Glutamatergic neuron (in vitro differentiated cells): ENCODE data around the gene TFPT. TPM values are rescaled to one million over a fixed set of nuclear protein-coding genes. Genes with fewer than 3 reads are reported as not detected.

ENCODE experiments used
- total RNA-seq: library from RNA; stranded (reverse); fragmentation: NEBNext Ultra II Directional; extraction: Animal tissue kit (Norgen Biotek cat#: 25700); gene quantifications from one replicate; pipeline ENCODE4 v1.2.1, GENCODE V29; 2021; ENCODE audit not compliant: unreplicated experiment

TFPT gene
- total RNA-seq, 1 donor from 2014 or later: 21.9 TPM

Other genes starting within 250 kb of the TFPT start
- gene MYADM, start 247.8 kb downstream of the TFPT start, total RNA-seq: 61.5 TPM
- 33.1 TPM for gene PRKCG, start 233.5 kb downstream of the TFPT start, total RNA-seq
- gene CACNG7, start 206.4 kb downstream of the TFPT start, total RNA-seq: 60.4 TPM
- gene CACNG8, start 152.7 kb downstream of the TFPT start, total RNA-seq: 4.3 TPM
- gene CACNG6, start 124.0 kb downstream of the TFPT start, total RNA-seq: 0.74 TPM
- not detected for gene VSTM1, start 51.8 kb downstream of the TFPT start, total RNA-seq
- not detected for gene TARM1, start 34.3 kb downstream of the TFPT start, total RNA-seq
- gene OSCAR, start 14.9 kb downstream of the TFPT start, total RNA-seq: not detected
- 143 TPM for gene NDUFA3, start 12.8 kb downstream of the TFPT start, total RNA-seq
- 55.5 TPM for gene PRPF31, start 97 bp upstream of the TFPT start, total RNA-seq
- gene CNOT3, start 22.1 kb upstream of the TFPT start, total RNA-seq: 56.9 TPM
- gene LENG1, start 44.1 kb upstream of the TFPT start, total RNA-seq: 3.7 TPM
- gene TMC4, start 57.5 kb upstream of the TFPT start, total RNA-seq: not detected
- gene MBOAT7, start 73.9 kb upstream of the TFPT start, total RNA-seq: 62.0 TPM
- 44.8 TPM for gene TSEN34, start 75.7 kb upstream of the TFPT start, total RNA-seq
- gene RPS9, start 85.2 kb upstream of the TFPT start, total RNA-seq: 557 TPM
- not detected for gene LILRB3, start 107.3 kb upstream of the TFPT start, total RNA-seq
- gene LILRA6, start 127.1 kb upstream of the TFPT start, total RNA-seq: not detected
- 0.17 TPM for gene LILRB5, start 141.6 kb upstream of the TFPT start, total RNA-seq
- 0.54 TPM for gene LILRB2, start 165.5 kb upstream of the TFPT start, total RNA-seq
- not detected for gene LILRA5, start 197.5 kb upstream of the TFPT start, total RNA-seq
- not detected for gene LILRA4, start 223.5 kb upstream of the TFPT start, total RNA-seq
- not detected for gene LAIR1, start 249.3 kb upstream of the TFPT start, total RNA-seq